ENCODE results near the gene ZNF862. TPM values are rescaled to one million over a fixed set of nuclear protein-coding genes. Genes with fewer than 3 reads are reported as not detected.

The ZNF862 gene
- total RNA-seq: 8.7 and 12.7 TPM in 2 replicates

- DNase-seq (ENCODE audit: insufficient read length, low spot score, missing footprints): peak; percentile 100
- Histone ChIP-seq H3K4me2 (ENCODE audit: insufficient read depth, low read length) (peak within 1 kb of the TSS; percentile 93), H3K36me3 (ENCODE audit: insufficient read depth, low read length) (no peaks in the 10 kb centered on the region), H2AFZ (ENCODE audit: low read length) (peak within 1 kb of the TSS; percentile 97), H3K27me3 (ENCODE audit: insufficient read depth, low read length) (no peaks in the 10 kb centered on the region), H3K4me1 (ENCODE audit: insufficient read depth, low read length) (peaks cover 7% of the 10 kb centered on the region), H3K27ac (ENCODE audit: low read depth, low read length) (peak within 1 kb of the TSS; percentile 48), H3K9me3 (ENCODE audit: low read depth, low read length) (no peaks in the 10 kb centered on the region), H3K79me2 (ENCODE audit: insufficient read depth, low read length) (peaks cover 15% of the 10 kb centered on the region), H4K20me1 (ENCODE audit: insufficient read depth, low read length) (peaks cover 11% of the 10 kb centered on the region), H3K4me3 (ENCODE audit: insufficient read depth, low read length) (peak within 1 kb of the TSS; percentile 89)
- TF ChIP-seq, protein P1, sequence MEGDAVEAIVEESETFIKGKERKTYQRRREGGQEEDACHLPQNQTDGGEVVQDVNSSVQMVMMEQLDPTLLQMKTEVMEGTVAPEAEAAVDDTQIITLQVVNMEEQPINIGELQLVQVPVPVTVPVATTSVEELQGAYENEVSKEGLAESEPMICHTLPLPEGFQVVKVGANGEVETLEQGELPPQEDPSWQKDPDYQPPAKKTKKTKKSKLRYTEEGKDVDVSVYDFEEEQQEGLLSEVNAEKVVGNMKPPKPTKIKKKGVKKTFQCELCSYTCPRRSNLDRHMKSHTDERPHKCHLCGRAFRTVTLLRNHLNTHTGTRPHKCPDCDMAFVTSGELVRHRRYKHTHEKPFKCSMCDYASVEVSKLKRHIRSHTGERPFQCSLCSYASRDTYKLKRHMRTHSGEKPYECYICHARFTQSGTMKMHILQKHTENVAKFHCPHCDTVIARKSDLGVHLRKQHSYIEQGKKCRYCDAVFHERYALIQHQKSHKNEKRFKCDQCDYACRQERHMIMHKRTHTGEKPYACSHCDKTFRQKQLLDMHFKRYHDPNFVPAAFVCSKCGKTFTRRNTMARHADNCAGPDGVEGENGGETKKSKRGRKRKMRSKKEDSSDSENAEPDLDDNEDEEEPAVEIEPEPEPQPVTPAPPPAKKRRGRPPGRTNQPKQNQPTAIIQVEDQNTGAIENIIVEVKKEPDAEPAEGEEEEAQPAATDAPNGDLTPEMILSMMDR (IDR thresholded peaks at IDR 0.05; ENCODE audit: extremely low read depth, low read depth, low read length): no peak
Observed at GRCh38 chr7:149838224-149838991, at the start of gene ZNF862. ZNF862 (plus strand) TSS chr7:149838375; CDS start chr7:149838612, 237 bp downstream.

DNA sequence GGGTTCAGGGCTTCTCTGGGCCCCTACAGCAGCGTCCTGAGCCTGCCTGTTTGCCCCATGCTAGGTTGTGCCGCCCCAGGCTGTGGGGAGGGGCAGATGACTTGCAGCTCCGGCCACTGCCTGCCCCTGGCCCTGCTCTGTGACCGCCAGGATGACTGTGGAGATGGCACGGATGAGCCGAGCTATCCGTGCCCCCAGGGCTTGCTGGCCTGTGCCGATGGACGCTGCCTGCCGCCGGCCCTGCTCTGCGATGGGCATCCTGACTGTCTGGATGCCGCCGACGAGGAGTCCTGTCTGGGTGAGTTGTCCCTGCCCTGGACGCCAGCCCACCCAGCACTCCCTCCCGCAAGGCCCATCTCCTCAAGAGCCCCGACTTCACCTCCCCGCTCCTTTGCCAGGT lies 49.1 kb upstream of the ZNF862 start:
- no peaks in the 10 kb centered on the region for H3K36me3 ChIP-seq (ENCODE audit: insufficient read depth, low read length)
- H3K27me3 ChIP-seq (ENCODE audit: insufficient read depth, low read length): peaks cover 4% of the 10 kb centered on the region
- H3K4me1 ChIP-seq (ENCODE audit: insufficient read depth, low read length): no peaks in the 10 kb centered on the region
- H2AFZ ChIP-seq (ENCODE audit: low read length): no peak overlapping the region
- H3K4me3 ChIP-seq (ENCODE audit: insufficient read depth, low read length): no peak overlapping the region
- DNase-seq (ENCODE audit: insufficient read length, low spot score, missing footprints): no peak
- TF ChIP-seq, protein P1 (IDR thresholded peaks at IDR 0.05; ENCODE audit: extremely low read depth, low read depth, low read length): no peak
- H3K79me2 ChIP-seq (ENCODE audit: insufficient read depth, low read length): no peaks in the 10 kb centered on the region
- H4K20me1 ChIP-seq (ENCODE audit: insufficient read depth, low read length): no peaks in the 10 kb centered on the region
- no peak overlapping the region for H3K27ac ChIP-seq (ENCODE audit: low read depth, low read length)
- no peaks in the 10 kb centered on the region for H3K9me3 ChIP-seq (ENCODE audit: low read depth, low read length)
- no peak overlapping the region for H3K4me2 ChIP-seq (ENCODE audit: insufficient read depth, low read length)

DNA sequence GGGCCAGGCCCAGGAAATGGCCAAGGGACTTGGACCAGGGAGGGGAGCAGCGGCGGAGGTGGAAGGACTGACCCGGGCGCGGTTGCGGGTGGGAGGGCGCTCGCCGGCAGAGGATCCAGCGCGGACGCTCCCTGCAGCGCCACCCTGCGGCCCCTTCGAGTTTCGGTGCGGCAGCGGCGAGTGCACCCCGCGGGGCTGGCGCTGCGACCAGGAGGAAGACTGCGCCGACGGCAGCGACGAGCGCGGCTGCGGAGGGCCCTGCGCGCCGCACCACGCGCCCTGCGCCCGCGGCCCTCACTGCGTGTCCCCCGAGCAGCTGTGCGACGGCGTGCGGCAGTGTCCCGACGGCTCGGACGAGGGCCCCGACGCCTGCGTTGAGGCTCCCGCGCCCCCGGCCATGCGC lies 48.0 kb upstream of the ZNF862 start:
- Histone ChIP-seq H3K27ac (ENCODE audit: low read depth, low read length) (no peak overlapping the region), H3K4me1 (ENCODE audit: insufficient read depth, low read length) (no peaks in the 10 kb centered on the region), H2AFZ (ENCODE audit: low read length) (no peak overlapping the region), H3K27me3 (ENCODE audit: insufficient read depth, low read length) (peaks cover 4% of the 10 kb centered on the region), H3K4me2 (ENCODE audit: insufficient read depth, low read length) (no peak overlapping the region), H3K9me3 (ENCODE audit: low read depth, low read length) (no peaks in the 10 kb centered on the region), H3K4me3 (ENCODE audit: insufficient read depth, low read length) (no peak overlapping the region), H3K36me3 (ENCODE audit: insufficient read depth, low read length) (no peaks in the 10 kb centered on the region), H4K20me1 (ENCODE audit: insufficient read depth, low read length) (no peaks in the 10 kb centered on the region), H3K79me2 (ENCODE audit: insufficient read depth, low read length) (no peaks in the 10 kb centered on the region)
- TF ChIP-seq, protein P1 (IDR thresholded peaks at IDR 0.05; ENCODE audit: extremely low read depth, low read depth, low read length): peak; percentile 22
- DNase-seq (ENCODE audit: insufficient read length, low spot score, missing footprints): no peak

DNA sequence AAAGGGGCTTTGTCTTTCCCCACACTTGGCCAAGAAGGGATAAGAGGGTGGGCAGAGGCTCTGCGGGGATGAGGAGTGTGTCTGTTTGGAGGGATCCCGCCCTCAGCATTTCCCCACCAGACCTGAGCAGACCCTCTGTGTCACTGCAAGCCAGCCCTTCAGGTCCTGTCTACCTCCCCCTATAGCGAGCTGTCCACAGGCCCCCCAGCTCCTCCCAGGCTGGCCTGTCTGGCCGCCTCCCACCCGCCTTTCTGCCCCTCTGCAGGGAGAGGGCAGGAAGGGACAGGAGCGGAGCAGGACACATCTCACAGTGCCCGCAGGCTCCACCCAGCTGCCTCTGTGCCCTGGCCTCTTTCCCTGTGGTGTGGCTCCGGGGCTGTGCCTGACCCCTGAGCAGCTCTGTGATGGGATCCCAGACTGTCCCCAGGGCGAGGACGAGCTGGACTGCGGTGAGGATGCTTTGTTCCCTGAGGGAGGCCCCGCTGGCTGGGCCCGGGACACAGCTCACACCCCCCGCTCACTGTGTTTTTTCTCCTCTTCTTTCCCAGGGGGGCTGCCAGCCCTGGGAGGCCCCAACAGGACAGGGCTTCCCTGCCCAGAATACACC lies 47.3 kb upstream of the ZNF862 start:
- TF ChIP-seq, protein P1 (IDR thresholded peaks at IDR 0.05; ENCODE audit: extremely low read depth, low read depth, low read length): no peak
- Histone ChIP-seq H4K20me1 (ENCODE audit: insufficient read depth, low read length) (no peaks in the 10 kb centered on the region), H3K27me3 (ENCODE audit: insufficient read depth, low read length) (peaks cover 4% of the 10 kb centered on the region), H3K4me1 (ENCODE audit: insufficient read depth, low read length) (no peaks in the 10 kb centered on the region), H3K36me3 (ENCODE audit: insufficient read depth, low read length) (no peaks in the 10 kb centered on the region), H3K79me2 (ENCODE audit: insufficient read depth, low read length) (no peaks in the 10 kb centered on the region), H3K4me3 (ENCODE audit: insufficient read depth, low read length) (no peak overlapping the region), H3K9me3 (ENCODE audit: low read depth, low read length) (no peaks in the 10 kb centered on the region), H3K4me2 (ENCODE audit: insufficient read depth, low read length) (no peak overlapping the region), H2AFZ (ENCODE audit: low read length) (no peak overlapping the region), H3K27ac (ENCODE audit: low read depth, low read length) (no peak overlapping the region)
- no peak for DNase-seq (ENCODE audit: insufficient read length, low spot score, missing footprints)

Measured in osteoblast (primary cell).